ENCODE measurements around the gene FOXO6. TPM values are rescaled to one million over a fixed set of nuclear protein-coding genes. Genes with fewer than 3 reads are reported as not detected.
"Not testable (repeated sequence)": the region's sequence is repeated elsewhere in the genome, so short reads cannot be mapped to it uniquely, and the experiment has no call there.

FOXO6 gene
- polyA plus RNA-seq, 1 donor: 1.2 TPM

GRCh38 chr1:41328780-41329640, 32.2 kb upstream of the FOXO6 start:
- no peak for DNase-seq

GRCh38 chr1:41329662-41330587, 31.3 kb upstream of the FOXO6 start:
- no peak for DNase-seq

GRCh38 chr1:41330588-41331545, 30.4 kb upstream of the FOXO6 start:
- no peak for DNase-seq

- no peak for DNase-seq
Observed at GRCh38 chr1:41331546-41331917, 29.7 kb upstream of the FOXO6 start.

GRCh38 chr1:41332161-41332560, 29.1 kb upstream of the FOXO6 start:
- DNase-seq: not testable (repeated sequence)

GRCh38 chr1:41333146-41333784, 28.0 kb upstream of the FOXO6 start:
- DNase-seq: no peak

GRCh38 chr1:41338820-41339219, 22.4 kb upstream of the FOXO6 start:
- DNase-seq: no peak

- DNase-seq: no peak
Observed at GRCh38 chr1:41340655-41341364, 20.4 kb upstream of the FOXO6 start.

- DNase-seq: no peak
Observed at GRCh38 chr1:41341365-41341683, 19.9 kb upstream of the FOXO6 start.

- DNase-seq: no peak
Observed at GRCh38 chr1:41341772-41342562, 19.3 kb upstream of the FOXO6 start.

- no peak for DNase-seq
Observed at GRCh38 chr1:41342774-41343355, 18.4 kb upstream of the FOXO6 start.

- DNase-seq: no peak
Observed at GRCh38 chr1:41343790-41344699, 17.2 kb upstream of the FOXO6 start.

- no peak for DNase-seq
Observed at GRCh38 chr1:41344708-41345159, 16.5 kb upstream of the FOXO6 start.

GRCh38 chr1:41345434-41346075, 15.7 kb upstream of the FOXO6 start:
- DNase-seq: no peak

- no peak for DNase-seq
Observed at GRCh38 chr1:41347276-41347675, 14.0 kb upstream of the FOXO6 start.

- no peak for DNase-seq
Observed at GRCh38 chr1:41348394-41348793, 12.8 kb upstream of the FOXO6 start.

- no peak for DNase-seq
Observed at GRCh38 chr1:41349361-41350054, 11.7 kb upstream of the FOXO6 start.
